SIG-M5 treated with dmso at 0.1 percent for 504 hours (cell line): ENCODE data around the gene EN1.

Experiments used
- DNase-seq: peaks from one replicate; lab custom pipeline; 2025; ENCODE audit not compliant: unreplicated experiment; lab: John Stamatoyannopoulos, UW

The EN1 gene

DNA sequence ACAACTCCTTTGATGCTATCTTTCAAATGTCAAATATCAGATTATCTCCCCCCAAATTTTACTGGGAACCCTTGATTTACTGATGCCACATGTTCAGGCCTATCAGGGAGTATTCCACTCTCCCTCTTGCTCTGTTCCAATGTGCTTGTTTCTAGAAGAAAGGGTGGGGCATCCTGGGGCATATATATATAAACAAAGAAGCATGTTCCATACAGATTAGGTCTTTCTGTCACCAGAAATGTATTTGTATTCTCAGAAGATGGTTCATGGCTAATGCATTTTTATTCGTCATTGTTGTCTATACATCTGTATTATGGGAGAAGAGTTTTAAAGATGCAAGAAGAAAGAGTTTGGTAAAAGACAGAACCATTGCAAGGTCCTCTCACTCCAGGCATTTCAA is 24.9 kb downstream of the EN1 start:
- DNase-seq: no peak

GRCh38 chr2:118822015-118822414 is 25.4 kb downstream of the EN1 start:
- no peak for DNase-seq

- DNase-seq: no peak
These were observed 30.0 kb downstream of the EN1 start for GRCh38 chr2:118817469-118817868.

- DNase-seq: no peak
These were observed 30.8 kb downstream of the EN1 start for GRCh38 chr2:118816669-118817068.

DNA sequence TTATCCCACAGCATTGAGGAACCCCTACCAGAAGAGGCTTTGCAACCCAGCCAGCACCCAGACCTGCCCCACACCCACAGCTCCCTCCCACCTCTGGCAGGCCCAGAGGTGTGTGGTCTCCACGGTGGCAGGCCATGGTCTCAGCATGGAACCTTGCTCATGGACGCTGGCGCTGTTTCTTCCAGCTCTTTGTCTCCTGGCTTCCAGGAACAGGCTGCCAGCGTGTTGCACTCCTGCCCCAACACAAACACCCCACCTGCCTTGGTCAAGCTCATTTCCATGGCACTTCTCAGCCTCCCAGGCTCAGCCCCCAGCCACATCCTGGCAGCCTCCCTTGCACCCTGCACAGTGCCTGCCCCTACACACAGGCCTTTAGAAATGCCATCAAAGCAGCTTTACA is 31.7 kb downstream of the EN1 start:
- no peak for DNase-seq

GRCh38 chr2:118815314-118815713 is 32.1 kb downstream of the EN1 start:
- no peak for DNase-seq

GRCh38 chr2:118814368-118814767 is 33.1 kb downstream of the EN1 start:
- no peak for DNase-seq

- DNase-seq: no peak
These were observed 33.7 kb downstream of the EN1 start for GRCh38 chr2:118813601-118814339.

GRCh38 chr2:118813111-118813510 is 34.3 kb downstream of the EN1 start:
- DNase-seq: no peak

DNA sequence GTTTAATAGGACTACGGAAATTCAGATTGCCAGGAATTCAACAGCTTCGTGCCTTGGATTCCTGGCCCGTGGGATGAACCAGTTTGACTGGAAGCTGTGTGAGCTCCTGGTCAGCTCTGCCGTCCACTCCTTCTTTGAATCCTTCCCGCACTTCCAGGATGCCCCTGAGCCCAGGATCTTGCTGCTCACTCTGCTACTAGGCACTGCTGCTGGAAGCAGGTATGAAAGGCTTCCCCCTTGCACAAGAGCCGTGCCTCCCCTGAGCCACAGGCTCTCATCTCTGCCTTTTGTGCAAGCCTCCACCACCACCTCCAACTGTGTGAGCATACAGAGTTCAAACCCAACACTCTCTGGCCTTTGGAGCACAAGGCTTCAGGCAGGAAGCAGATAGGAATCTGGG is 34.9 kb downstream of the EN1 start:
- no peak for DNase-seq

DNA sequence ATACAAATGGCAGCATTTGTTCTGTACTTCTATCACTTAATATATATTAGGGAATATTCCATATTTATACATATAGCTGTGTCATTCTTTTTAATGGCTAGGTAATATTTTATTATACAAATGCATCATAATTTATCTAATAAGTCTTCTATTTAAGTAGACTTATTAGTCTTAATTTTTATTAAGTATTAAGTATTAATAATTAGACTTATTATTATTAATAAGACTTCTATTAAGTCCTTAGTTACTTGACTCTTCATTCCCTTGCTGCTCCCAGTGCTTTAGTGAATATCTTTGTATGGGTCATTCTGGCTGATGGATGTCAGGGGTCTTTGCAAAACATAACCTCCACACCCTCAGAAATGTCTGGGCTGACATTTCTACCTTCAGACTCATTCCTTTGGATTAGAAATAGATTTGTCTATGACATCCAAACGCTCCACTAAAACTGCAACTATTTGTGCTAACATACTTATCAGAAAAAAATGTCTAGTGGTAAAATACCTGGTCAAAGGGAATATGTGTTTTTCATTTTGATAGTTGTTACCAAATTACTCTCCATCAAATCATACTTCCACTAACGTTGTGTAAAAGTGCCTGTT is 35.8 kb downstream of the EN1 start:
- DNase-seq: no peak

DNA sequence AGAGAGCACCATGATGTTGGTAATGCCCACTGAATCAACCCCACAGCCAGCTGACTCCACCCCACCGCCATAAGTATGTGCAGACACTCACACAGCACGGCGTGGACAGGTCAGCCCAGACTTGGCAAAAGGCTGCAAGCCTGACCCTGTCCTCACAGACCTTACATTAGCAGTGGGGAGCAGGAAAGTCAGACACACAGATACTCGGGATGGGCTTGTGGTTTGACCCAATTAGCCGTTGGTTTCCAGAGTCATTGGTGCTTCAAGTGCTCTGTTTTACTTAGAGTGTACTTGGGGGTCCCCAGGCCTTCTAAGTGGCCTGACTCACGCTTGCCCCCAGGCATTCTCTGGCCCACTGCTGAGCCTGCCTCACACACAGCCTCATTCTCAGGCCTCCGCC is 36.7 kb downstream of the EN1 start:
- no peak for DNase-seq

- DNase-seq: no peak
These were observed 39.0 kb downstream of the EN1 start for GRCh38 chr2:118808429-118808809.

DNA sequence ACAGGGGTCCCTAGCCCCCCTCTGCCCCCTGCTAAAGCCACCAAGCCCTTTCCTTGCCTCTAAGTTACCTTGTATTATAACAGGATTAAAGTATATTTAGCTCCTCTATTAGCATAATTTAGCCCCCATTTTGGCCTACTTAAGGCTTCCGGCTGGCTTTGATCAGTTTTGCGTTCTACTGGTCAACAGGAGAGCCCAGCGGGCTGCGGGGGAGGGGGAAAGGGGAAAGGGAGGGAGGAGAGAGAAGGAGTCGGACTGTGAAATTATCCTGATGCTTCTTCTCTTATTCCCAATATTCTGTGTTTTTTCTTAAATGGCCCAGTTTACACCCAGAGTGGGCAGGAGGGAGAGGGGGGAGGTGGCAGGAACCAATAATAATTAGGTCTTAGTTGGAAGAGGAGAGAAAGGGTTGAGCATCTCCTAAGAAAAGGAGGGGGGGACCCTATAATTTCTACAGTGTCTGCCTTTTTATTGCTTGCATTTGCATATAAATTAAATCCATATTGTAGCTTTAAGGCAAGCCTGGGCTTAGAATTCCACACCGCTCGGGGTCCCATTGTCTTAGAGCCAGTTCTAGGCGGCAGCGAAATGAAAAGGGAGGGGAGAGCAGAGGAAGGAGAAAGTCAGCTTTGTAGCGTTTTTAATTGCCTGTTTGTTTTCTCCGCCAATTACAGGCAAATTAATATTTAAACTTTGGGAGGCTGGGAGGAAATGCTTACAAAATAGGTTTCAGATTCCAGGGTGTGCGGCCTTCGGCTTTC is 39.6 kb downstream of the EN1 start:
- no peak for DNase-seq

DNA sequence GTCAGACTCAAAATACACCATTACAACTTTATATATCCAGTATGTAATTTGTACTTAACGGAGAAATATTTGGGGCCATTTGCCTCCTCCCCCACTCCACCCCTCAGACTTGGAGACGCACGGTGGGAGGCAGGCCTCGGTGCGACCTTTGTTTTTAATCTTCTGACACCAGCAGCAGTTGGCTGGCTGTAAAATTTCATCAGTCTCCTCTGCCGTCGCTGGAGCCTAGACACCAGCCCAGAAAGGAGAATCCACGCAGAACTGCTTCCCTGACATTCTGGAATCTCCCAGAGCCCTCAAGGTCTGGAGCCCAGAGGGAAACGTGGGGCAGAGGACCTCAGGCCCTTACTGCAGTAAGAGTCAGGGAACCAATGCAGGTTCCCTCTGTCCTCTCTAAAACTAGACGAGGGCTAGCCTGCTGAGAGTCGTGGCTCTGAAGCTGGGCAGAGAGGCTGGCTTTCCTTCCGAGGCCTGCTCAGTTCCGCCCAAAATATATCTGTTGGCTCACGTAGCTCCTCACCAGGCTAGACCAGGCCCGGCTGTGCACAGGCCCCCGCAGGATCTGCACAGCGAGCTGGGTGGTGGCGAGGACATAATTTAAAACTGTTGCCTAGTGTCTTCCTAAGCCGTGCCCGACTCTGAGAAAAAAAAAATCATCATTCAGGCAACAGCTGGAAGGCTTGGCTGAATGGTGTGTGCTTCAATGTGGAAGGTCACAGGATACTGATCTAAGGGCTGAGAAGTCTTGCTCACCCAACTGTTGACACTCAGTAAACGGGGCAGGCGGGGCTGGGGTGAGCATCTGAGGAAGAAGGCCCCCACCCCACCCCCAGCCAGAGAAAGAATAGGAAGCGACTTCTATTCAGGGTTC is 40.4 kb downstream of the EN1 start:
- no peak for DNase-seq

DNA sequence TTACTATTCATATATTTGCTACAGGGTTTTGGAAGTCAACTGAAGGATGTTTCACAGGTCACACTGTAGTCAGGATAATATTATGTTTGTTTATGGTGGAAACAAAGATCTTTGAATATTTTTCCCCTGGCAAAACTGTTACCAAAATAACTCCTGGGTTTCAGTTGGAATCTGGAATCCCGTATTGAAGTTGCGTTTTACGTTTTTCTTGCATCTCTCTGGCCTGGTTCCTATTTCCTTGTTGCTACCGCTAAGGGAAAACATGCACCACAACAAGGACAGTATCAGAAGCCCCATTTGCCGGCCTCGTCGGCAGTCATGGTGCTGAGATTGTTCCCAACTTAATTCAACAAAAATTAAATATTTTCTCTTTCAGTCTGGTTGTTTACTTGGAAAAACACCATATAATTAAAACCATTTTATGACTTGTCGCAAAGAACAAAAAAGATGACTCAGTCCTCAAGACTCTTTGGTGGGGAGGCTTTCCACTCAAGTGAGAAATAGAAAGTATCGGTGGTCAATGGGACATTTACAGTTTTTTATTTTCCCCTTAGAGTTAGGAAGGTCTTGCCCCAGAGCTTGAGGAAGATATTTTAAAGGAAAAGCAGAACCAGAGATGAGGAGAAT is 42.3 kb downstream of the EN1 start:
- no peak for DNase-seq

GRCh38 chr2:118803012-118803411 is 44.4 kb downstream of the EN1 start:
- DNase-seq: no peak

GRCh38 chr2:118801151-118801550 is 46.3 kb downstream of the EN1 start:
- DNase-seq: no peak

- DNase-seq: no peak
These were observed 46.7 kb downstream of the EN1 start for GRCh38 chr2:118800736-118801135.

- no peak for DNase-seq
These were observed 52.9 kb downstream of the EN1 start for GRCh38 chr2:118794546-118794945.
